MCF 10A (cell line): ENCODE data around the gene LOXHD1. TPM values are rescaled to one million over a fixed set of nuclear protein-coding genes. Genes with fewer than 3 reads are reported as not detected.

Experiments used
- BruUV-seq: library from RNA; stranded (reverse); fragments of 400-500 nt; replicated peaks from 2 replicates; lab custom pipeline; 2021; lab: Mats Ljungman, UMichigan
- CTCF ChIA-PET: fragments of 300-600 bp; sonication (Branson Sonifier 250); formaldehyde crosslinking; extraction: SDS; loops from one replicate; lab custom pipeline; 2021; ENCODE audit warnings: antibody characterized with exemption, inconsistent platforms; lab: Yijun Ruan, JAX
- POLR2A ChIA-PET: fragments of 300-600, 350-650 bp; sonication (Branson Sonifier 250); formaldehyde crosslinking; extraction: SDS; loops from one replicate; lab custom pipeline; 2020; ENCODE audit warnings: antibody characterized with exemption, inconsistent platforms; lab: Yijun Ruan, JAX
- DNase-seq: peaks from one replicate; pipeline ENCODE4 v3.0.0-alpha.2; 2018; ENCODE audit not compliant: unreplicated experiment
- H3K27ac Mint-ChIP-seq: one replicate; pipeline ENCODE4 v1.8.0; 2022; ENCODE audit warnings: mild to moderate bottlenecking, low read depth, mixed read lengths; ENCODE audit not compliant: unreplicated experiment
- H3K27me3 Mint-ChIP-seq: one replicate; pipeline ENCODE4 v1.8.0; 2022; ENCODE audit warnings: mixed read lengths; ENCODE audit not compliant: insufficient read depth, unreplicated experiment
- H3K36me3 Mint-ChIP-seq: one replicate; pipeline ENCODE4 v1.8.0; 2022; ENCODE audit warnings: mild to moderate bottlenecking, moderate library complexity, mixed read lengths; ENCODE audit not compliant: insufficient read depth, unreplicated experiment
- H3K4me1 Mint-ChIP-seq: one replicate; pipeline ENCODE4 v1.8.0; 2022; ENCODE audit warnings: mixed read lengths; ENCODE audit not compliant: insufficient read depth, unreplicated experiment
- H3K4me3 Mint-ChIP-seq: one replicate; pipeline ENCODE4 v1.8.0; 2022; ENCODE audit warnings: mild to moderate bottlenecking, moderate library complexity, mixed read lengths; ENCODE audit not compliant: unreplicated experiment
- H3K9me3 Mint-ChIP-seq: one replicate; pipeline ENCODE4 v1.8.0; 2022; ENCODE audit warnings: mixed read lengths; ENCODE audit not compliant: unreplicated experiment
- CTCF ChIP-seq: fragments of 200-600 bp; IDR thresholded peaks from one replicate; pipeline ENCODE4 v1.8.0; 2022; ENCODE audit warnings: antibody characterized with exemption, mild to moderate bottlenecking; ENCODE audit not compliant: unreplicated experiment
- intact Hi-C: fragments of 100-400 bp; cut with micrococcal nuclease; formaldehyde crosslinking; loops from 2 replicates; pipeline ENCODE4 v1.14.1; 2022
- total RNA-seq: library from RNA; stranded (reverse); gene quantifications from 2 replicates; pipeline ENCODE4 v1.2.3, GENCODE V29; 2022

Gene LOXHD1
- total RNA-seq, 1 experiment from 2014 or later: not detected

DNA sequence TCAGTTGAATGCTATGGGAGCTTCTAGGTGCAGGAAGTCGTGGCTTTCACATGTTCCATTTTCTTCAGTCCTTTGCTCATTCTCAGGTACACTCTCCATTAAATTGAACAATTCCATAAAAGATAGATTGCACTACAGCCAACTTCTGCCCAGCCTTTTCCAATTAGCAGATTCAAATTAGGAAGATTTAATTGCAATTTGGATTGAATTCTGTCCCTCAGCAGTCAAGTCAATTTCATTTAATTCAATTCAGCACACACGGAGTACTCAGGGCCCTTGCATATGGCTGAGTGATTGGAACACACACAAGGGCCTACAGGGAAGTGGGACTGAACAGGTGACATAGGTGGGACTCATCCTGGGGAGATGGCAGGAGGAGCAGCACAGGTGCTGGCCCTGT is 220.4 kb downstream of the LOXHD1 start:
- H3K36me3 Mint-ChIP-seq: peaks cover 10% of the 10 kb centered on the region
- no peaks in the 10 kb centered on the region for H3K27me3 Mint-ChIP-seq
- no peak for TF ChIP-seq CTCF
- peaks cover 5% of the 10 kb centered on the region for H3K4me1 Mint-ChIP-seq
- H3K9me3 Mint-ChIP-seq: no peaks in the 10 kb centered on the region
- DNase-seq: no peak
- no peak overlapping the region for H3K27ac Mint-ChIP-seq
- POLR2A ChIA-PET: no interaction called here
- BruUV-seq: TSS peak; percentile 27
- intact Hi-C loops: no loop called here
- no peak overlapping the region for H3K4me3 Mint-ChIP-seq
- CTCF ChIA-PET: no interaction called here

DNA sequence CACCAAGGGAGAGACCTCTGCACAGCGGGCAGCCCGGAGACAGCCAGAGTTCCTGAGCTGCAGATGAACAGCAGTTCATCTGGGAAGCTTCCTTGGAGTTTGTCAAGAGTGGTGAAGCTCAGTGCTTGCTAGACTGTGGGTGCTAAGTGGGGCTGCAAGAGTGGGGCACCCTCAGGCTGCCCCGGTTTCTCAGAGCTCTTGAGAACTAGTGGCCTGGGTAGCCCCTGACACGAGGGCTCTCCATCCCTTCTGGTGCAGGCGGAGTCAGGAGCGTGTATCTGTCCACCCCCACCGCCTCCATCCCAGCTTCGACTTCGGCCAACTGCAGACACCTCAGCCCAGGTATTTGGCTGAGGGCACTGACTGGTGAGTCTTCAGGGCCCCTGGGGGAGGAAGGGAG is 222.0 kb downstream of the LOXHD1 start:
- no peaks in the 10 kb centered on the region for H3K9me3 Mint-ChIP-seq
- H3K27ac Mint-ChIP-seq: no peak overlapping the region
- ChIA-PET POLR2A (no interaction called here), CTCF (interaction anchor here (0.5 kb wide), 1 partner anchor 294 kb away, joined by 3 read pairs; no protein-coding TSS in a partner anchor)
- no TSS peak for BruUV-seq
- peaks cover 10% of the 10 kb centered on the region for H3K4me1 Mint-ChIP-seq
- TF ChIP-seq CTCF: no peak
- no peaks in the 10 kb centered on the region for H3K27me3 Mint-ChIP-seq
- H3K4me3 Mint-ChIP-seq: no peak overlapping the region
- no peak for DNase-seq
- peaks cover 10% of the 10 kb centered on the region for H3K36me3 Mint-ChIP-seq
- intact Hi-C loops: no loop called here

- H3K9me3 Mint-ChIP-seq: no peaks in the 10 kb centered on the region
- no peak overlapping the region for H3K27ac Mint-ChIP-seq
- intact Hi-C loops: no loop called here
- CTCF ChIA-PET: interaction anchor here (1.0 kb wide), 1 partner anchor 154 kb away, joined by 5 read pairs; no protein-coding TSS in a partner anchor
- H3K36me3 Mint-ChIP-seq: peaks cover 10% of the 10 kb centered on the region
- BruUV-seq: no TSS peak
- TF ChIP-seq CTCF: no peak
- DNase-seq: no peak
- H3K4me3 Mint-ChIP-seq: no peak overlapping the region
- POLR2A ChIA-PET: no interaction called here
- peaks cover 10% of the 10 kb centered on the region for H3K4me1 Mint-ChIP-seq
- H3K27me3 Mint-ChIP-seq: no peaks in the 10 kb centered on the region
Observed at GRCh38 chr18:46434629-46435028, 222.4 kb downstream of the LOXHD1 start.

DNA sequence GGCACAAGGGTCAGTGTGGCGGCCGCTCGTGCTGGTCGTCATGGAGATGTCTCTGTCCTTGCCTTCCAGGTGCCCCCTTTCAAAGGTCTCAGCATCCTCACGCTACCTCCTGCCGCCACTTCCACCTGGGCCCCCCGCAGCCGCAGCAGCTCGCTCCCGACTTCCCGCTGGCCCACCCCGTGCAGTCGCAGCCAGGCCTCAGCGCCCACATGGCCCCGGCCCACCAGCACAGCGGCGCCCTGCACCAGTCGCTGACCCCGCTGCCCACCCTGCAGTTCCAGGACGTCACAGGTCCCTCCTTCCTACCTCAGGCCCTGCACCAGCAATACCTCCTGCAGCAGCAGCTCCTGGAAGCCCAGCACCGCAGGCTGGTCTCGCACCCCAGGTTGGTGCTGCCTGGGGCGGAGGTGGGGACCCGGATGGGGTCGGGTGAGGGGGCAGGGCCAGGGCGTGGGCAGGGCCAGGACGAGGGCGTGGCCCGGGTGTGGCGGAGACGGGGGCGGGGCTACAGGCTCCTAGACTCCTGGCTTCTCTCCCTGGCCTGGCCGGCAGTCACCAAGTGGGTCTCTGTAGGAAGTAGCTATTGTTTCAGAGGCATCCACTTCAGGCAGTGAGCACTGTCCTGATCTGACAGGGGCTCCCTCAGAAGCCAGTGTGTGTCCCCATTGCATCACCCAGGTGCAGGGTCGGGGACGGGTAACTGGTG is 223.7 kb downstream of the LOXHD1 start:
- Mint-ChIP-seq H3K4me1 (peaks cover 10% of the 10 kb centered on the region), H3K27me3 (no peaks in the 10 kb centered on the region), H3K36me3 (peaks cover 10% of the 10 kb centered on the region), H3K27ac (no peak overlapping the region), H3K4me3 (no peak overlapping the region), H3K9me3 (no peaks in the 10 kb centered on the region)
- POLR2A ChIA-PET: no interaction called here
- CTCF ChIA-PET: interaction anchor here (0.6 to 1.0 kb wide), 2 partner anchors 46 to 152 kb away, joined by 3 to 5 read pairs; no protein-coding TSS in a partner anchor
- no TSS peak for BruUV-seq
- DNase-seq: no peak
- intact Hi-C loops: no loop called here
- TF ChIP-seq CTCF: no peak
